ENCODE measurements around the gene STXBP1. TPM values are rescaled to one million over a fixed set of nuclear protein-coding genes. Genes with fewer than 3 reads are reported as not detected.

STXBP1 gene
- total and polyA plus RNA-seq, 2 of the 13 experiments (the other 11 are each of a cell fraction or from before 2014, with no cell fraction given): 2.9 TPM

DNA sequence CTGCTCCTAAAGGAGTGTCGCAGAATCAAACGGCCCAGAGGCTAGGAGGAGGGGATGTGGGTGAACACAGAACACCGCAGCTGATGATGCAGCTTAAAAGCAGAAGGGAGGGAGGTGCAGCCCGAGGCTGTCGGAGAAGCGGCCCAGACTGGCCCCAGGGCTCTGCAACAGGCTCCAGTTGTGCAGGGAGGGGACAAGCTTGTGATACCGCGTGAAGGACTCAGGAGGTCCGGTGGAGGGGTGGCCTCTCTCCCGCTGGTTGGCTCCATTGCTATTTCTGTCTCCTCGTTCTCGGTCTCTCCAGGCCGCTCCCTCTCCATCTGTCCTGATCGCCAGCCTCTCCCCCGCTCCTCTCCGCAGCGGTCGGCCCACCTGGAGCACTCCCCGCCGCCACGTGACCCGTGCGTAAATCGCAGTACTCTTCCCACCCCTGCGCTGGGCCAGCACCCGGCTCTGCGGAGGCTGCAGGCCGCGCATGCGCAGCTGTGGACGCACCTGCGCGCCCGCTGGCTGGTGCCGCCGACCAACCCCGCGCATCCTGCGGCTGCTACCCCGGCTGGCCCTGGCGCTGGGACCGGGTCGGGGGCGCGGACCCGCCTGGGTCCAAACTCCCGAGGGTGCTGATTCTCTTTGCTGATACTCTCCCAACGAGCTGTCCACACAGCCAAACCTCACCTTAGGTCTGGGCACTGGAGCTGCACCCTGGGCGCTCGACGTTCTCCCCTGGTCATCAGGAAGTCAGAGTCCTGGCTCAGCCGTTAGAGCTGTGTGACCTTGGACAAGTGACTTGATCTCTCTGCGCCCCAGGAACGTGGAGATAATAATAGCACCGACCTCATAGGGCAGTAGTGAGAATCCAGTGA lies 3.7 kb upstream of the STXBP1 start (continued):
- TF ChIP-seq HOXA7 (CRISPR knock-in tag; IDR thresholded peaks at IDR 0.05): no peak
- TF ChIP-seq ZFP36L2 (CRISPR knock-in tag; IDR thresholded peaks at IDR 0.05): 0 out of 2 replicates have a peak, but pooled peaks have one; percentile 8
- no peak for TF ChIP-seq DNMT1 (CRISPR knock-in tag; IDR thresholded peaks at IDR 0.05)
- TF ChIP-seq ZNF883 (CRISPR knock-in tag; IDR thresholded peaks at IDR 0.05; ENCODE audit: not compliant biosample characterization): no peak
- TF ChIP-seq ZNF83 (CRISPR knock-in tag; IDR thresholded peaks at IDR 0.05; ENCODE audit: borderline replicate concordance): 0 out of 2 replicates have a peak, but pooled peaks have one; percentile 30
- TF ChIP-seq, protein P1, sequence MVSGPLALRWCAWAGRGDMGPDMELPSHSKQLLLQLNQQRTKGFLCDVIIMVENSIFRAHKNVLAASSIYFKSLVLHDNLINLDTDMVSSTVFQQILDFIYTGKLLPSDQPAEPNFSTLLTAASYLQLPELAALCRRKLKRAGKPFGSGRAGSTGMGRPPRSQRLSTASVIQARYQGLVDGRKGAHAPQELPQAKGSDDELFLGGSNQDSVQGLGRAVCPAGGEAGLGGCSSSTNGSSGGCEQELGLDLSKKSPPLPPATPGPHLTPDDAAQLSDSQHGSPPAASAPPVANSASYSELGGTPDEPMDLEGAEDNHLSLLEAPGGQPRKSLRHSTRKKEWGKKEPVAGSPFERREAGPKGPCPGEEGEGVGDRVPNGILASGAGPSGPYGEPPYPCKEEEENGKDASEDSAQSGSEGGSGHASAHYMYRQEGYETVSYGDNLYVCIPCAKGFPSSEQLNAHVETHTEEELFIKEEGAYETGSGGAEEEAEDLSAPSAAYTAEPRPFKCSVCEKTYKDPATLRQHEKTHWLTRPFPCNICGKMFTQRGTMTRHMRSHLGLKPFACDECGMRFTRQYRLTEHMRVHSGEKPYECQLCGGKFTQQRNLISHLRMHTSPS (CRISPR knock-in tag; IDR thresholded peaks at IDR 0.05; ENCODE audit: low read depth): no peak
- TF ChIP-seq ZNF777 (CRISPR knock-in tag; IDR thresholded peaks at IDR 0.05): peak; percentile 81; the same call in 1 of the 2 replicates
- TF ChIP-seq DMAP1 (CRISPR knock-in tag; IDR thresholded peaks at IDR 0.05): no peak
- TF ChIP-seq, protein P2, sequence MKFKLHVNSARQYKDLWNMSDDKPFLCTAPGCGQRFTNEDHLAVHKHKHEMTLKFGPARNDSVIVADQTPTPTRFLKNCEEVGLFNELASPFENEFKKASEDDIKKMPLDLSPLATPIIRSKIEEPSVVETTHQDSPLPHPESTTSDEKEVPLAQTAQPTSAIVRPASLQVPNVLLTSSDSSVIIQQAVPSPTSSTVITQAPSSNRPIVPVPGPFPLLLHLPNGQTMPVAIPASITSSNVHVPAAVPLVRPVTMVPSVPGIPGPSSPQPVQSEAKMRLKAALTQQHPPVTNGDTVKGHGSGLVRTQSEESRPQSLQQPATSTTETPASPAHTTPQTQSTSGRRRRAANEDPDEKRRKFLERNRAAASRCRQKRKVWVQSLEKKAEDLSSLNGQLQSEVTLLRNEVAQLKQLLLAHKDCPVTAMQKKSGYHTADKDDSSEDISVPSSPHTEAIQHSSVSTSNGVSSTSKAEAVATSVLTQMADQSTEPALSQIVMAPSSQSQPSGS (CRISPR knock-in tag; IDR thresholded peaks at IDR 0.05): no peak
- TF ChIP-seq ZNF17 (CRISPR knock-in tag; IDR thresholded peaks at IDR 0.05): no peak
- TF ChIP-seq SRF (IDR thresholded peaks at IDR 0.05; ENCODE audit: low read depth, low read length): no peak
- TF ChIP-seq ZNF382 (CRISPR knock-in tag; IDR thresholded peaks at IDR 0.05; ENCODE audit: borderline replicate concordance): no peak
- no peak for TF ChIP-seq MBD4 (IDR thresholded peaks at IDR 0.05; ENCODE audit: borderline replicate concordance, low read length)
- no peak for TF ChIP-seq ZNF737 (CRISPR knock-in tag; IDR thresholded peaks at IDR 0.05; ENCODE audit: borderline replicate concordance)
- TF ChIP-seq, protein P3, sequence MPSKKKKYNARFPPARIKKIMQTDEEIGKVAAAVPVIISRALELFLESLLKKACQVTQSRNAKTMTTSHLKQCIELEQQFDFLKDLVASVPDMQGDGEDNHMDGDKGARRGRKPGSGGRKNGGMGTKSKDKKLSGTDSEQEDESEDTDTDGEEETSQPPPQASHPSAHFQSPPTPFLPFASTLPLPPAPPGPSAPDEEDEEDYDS (CRISPR knock-in tag; IDR thresholded peaks at IDR 0.05): peak; percentile 42; the same call in 1 of the 2 replicates
- peak; percentile 62 for TF ChIP-seq RBFOX2 (IDR thresholded peaks at IDR 0.05; ENCODE audit: low read depth, low read length)
- TF ChIP-seq DPF2 (CRISPR knock-in tag; IDR thresholded peaks at IDR 0.05; ENCODE audit: borderline replicate concordance, low read depth): no peak
- TF ChIP-seq, protein P4, sequence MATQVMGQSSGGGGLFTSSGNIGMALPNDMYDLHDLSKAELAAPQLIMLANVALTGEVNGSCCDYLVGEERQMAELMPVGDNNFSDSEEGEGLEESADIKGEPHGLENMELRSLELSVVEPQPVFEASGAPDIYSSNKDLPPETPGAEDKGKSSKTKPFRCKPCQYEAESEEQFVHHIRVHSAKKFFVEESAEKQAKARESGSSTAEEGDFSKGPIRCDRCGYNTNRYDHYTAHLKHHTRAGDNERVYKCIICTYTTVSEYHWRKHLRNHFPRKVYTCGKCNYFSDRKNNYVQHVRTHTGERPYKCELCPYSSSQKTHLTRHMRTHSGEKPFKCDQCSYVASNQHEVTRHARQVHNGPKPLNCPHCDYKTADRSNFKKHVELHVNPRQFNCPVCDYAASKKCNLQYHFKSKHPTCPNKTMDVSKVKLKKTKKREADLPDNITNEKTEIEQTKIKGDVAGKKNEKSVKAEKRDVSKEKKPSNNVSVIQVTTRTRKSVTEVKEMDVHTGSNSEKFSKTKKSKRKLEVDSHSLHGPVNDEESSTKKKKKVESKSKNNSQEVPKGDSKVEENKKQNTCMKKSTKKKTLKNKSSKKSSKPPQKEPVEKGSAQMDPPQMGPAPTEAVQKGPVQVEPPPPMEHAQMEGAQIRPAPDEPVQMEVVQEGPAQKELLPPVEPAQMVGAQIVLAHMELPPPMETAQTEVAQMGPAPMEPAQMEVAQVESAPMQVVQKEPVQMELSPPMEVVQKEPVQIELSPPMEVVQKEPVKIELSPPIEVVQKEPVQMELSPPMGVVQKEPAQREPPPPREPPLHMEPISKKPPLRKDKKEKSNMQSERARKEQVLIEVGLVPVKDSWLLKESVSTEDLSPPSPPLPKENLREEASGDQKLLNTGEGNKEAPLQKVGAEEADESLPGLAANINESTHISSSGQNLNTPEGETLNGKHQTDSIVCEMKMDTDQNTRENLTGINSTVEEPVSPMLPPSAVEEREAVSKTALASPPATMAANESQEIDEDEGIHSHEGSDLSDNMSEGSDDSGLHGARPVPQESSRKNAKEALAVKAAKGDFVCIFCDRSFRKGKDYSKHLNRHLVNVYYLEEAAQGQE (IDR thresholded peaks at IDR 0.05; ENCODE audit: borderline replicate concordance in 1 of 2, low read depth in 1 of 2, low read length in 2 of 2): no peak
- peak; percentile 83; the same call in 1 of the 2 replicates for TF ChIP-seq ZNF552 (CRISPR knock-in tag; IDR thresholded peaks at IDR 0.05; ENCODE audit: borderline replicate concordance)
- TF ChIP-seq, protein P5, sequence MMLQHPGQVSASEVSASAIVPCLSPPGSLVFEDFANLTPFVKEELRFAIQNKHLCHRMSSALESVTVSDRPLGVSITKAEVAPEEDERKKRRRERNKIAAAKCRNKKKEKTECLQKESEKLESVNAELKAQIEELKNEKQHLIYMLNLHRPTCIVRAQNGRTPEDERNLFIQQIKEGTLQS (CRISPR knock-in tag; IDR thresholded peaks at IDR 0.05): no peak
- TF ChIP-seq NRL (CRISPR knock-in tag; IDR thresholded peaks at IDR 0.05; ENCODE audit: borderline replicate concordance): peak; percentile 88; the same call in 1 of the 2 replicates
- TF ChIP-seq ZNF547 (CRISPR knock-in tag; IDR thresholded peaks at IDR 0.05): no peak

Measured in HepG2 (cell line).